Naive thymus-derived CD4-positive, alpha-beta T cell (primary cell): ENCODE data around the gene NFATC3. TPM values are rescaled to one million over a fixed set of nuclear protein-coding genes. Genes with fewer than 3 reads are reported as not detected.
A peak's percentile ranks its signal among the peaks of the same experiment; 100 is the strongest.

Source experiments
- ATAC-seq: fragments of 150-1000 bp; cut with Tn5 transposase; 2 replicates; pipeline ENCODE4 v1.10.0; 2021; ENCODE audit warnings: mild to moderate bottlenecking, moderate library complexity
- CTCF ChIA-PET: fragments of 350-600 bp; sonication (Branson Sonifier 250); formaldehyde crosslinking; loops from one replicate; lab custom pipeline; 2021; ENCODE audit warnings: antibody characterized with exemption; lab: Charles Lee
- POLR2A ChIA-PET: fragments of 350-600 bp; sonication (Branson Sonifier 250); formaldehyde crosslinking; loops from one replicate; lab custom pipeline; 2021; ENCODE audit warnings: antibody characterized with exemption, inconsistent platforms; lab: Charles Lee
- DNase-seq, 9 donors: peaks; one replicate each; pipeline versions ENCODE4 v3.0.0 to v3.0.0-alpha.2; 2020 to 2022; ENCODE audit warnings: mixed read lengths in 1 of 9
- H3K27ac ChIP-seq: one replicate; pipeline ENCODE4 v1.7.0; 2013; ENCODE audit warnings: mild to moderate bottlenecking, low read depth, low read length, moderate library complexity
- H3K27me3 ChIP-seq, 2 donors: one replicate each; pipeline ENCODE4 v1.7.0; 2013; ENCODE audit warnings: low read length in 2 of 2, mild to moderate bottlenecking in 2 of 2, moderate library complexity in 2 of 2; ENCODE audit not compliant: control insufficient read depth in 2 of 2, insufficient read depth in 2 of 2
- H3K36me3 ChIP-seq, 3 experiments: 1 replicate in 2 of 3; 2 replicates in 1 of 3; pipeline ENCODE4 v1.7.0; 2013; ENCODE audit warnings: low read length in 3 of 3, mild to moderate bottlenecking in 3 of 3, moderate library complexity in 1 of 3; ENCODE audit not compliant: insufficient read depth in 3 of 3, control insufficient read depth in 2 of 3
- H3K4me1 ChIP-seq, 2 donors: one replicate each; pipeline ENCODE4 v1.7.0; 2013; ENCODE audit warnings: low read length in 2 of 2, mild to moderate bottlenecking in 2 of 2, moderate library complexity in 1 of 2; ENCODE audit not compliant: control insufficient read depth in 2 of 2, insufficient read depth in 2 of 2
- H3K4me3 ChIP-seq: 2 replicates; pipeline ENCODE4 v1.7.0; 2013; ENCODE audit warnings: mild to moderate bottlenecking, low read length
- H3K9me3 ChIP-seq, 3 experiments: 1 replicate in 2 of 3; 2 replicates in 1 of 3; pipeline ENCODE4 v1.7.0; 2013; ENCODE audit warnings: low read length in 3 of 3; ENCODE audit not compliant: control insufficient read depth in 2 of 3
- H3K27ac Mint-ChIP-seq, 9 donors: one replicate each; pipeline ENCODE4 v1.8.0; 2020 to 2022; ENCODE audit warnings: mixed read lengths in 9 of 9, mild to moderate bottlenecking in 8 of 9, moderate library complexity in 5 of 9, inconsistent platforms in 2 of 9
- H3K27me3 Mint-ChIP-seq, 5 donors: one replicate each; pipeline ENCODE4 v1.8.0; 2021 to 2022; ENCODE audit warnings: mixed read lengths in 5 of 5, mild to moderate bottlenecking in 1 of 5
- H3K36me3 Mint-ChIP-seq, 5 donors: one replicate each; pipeline ENCODE4 v1.8.0; 2020 to 2022; ENCODE audit warnings: mixed read lengths in 5 of 5, mild to moderate bottlenecking in 3 of 5, inconsistent platforms in 1 of 5
- H3K4me1 Mint-ChIP-seq, 7 donors: one replicate each; pipeline ENCODE4 v1.8.0; 2020 to 2022; ENCODE audit warnings: mixed read lengths in 7 of 7, mild to moderate bottlenecking in 3 of 7, inconsistent platforms in 1 of 7
- H3K4me3 Mint-ChIP-seq, 10 donors: one replicate each; pipeline ENCODE4 v1.8.0; 2020 to 2022; ENCODE audit warnings: mild to moderate bottlenecking in 10 of 10, mixed read lengths in 10 of 10, moderate library complexity in 6 of 10, inconsistent platforms in 2 of 10
- H3K9me3 Mint-ChIP-seq, 11 donors: one replicate each; pipeline ENCODE4 v1.8.0; 2020 to 2022; ENCODE audit warnings: mixed read lengths in 11 of 11, mild to moderate bottlenecking in 4 of 11, inconsistent platforms in 1 of 11, moderate library complexity in 1 of 11
- intact Hi-C, 2 donors: fragments of 100-400 bp; cut with micrococcal nuclease; formaldehyde crosslinking; loops; one replicate each; pipeline ENCODE4 v1.15.1; 2023
- polyA plus RNA-seq, 2 donors: library from polyadenylated mRNA; unstranded; fragments of 300-500 nt; fragmentation: Illumina TruSeq; gene quantifications; one replicate each; pipeline ENCODE4 v1.2.3, GENCODE V29; 2021
- total RNA-seq, 6 experiments: library from RNA in 5 of 6; stranded (reverse) in 5 of 6; gene quantifications; 1 replicate in 5 of 6; 2 replicates in 1 of 6; pipeline ENCODE4 v1.2.3 and lab custom pipeline; 2021 to 2026

Gene NFATC3
- total and polyA plus RNA-seq, 7 experiments from 2014 or later, result 75.8 to 151 (median 121) TPM

- H3K27ac ChIP-seq, result peak overlapping the region; percentile 83
- ATAC-seq, result no peak
These were observed 184.6 kb downstream of the NFATC3 start for GRCh38 chr16:68269793-68270192.

GRCh38 chr16:68270353-68270752 lies 185.2 kb downstream of the NFATC3 start:
- ATAC-seq (no peak), DNase-seq (peak in 1 of 9 donors; percentile 47)
- intact Hi-C loops, result no loop called here
- Mint-ChIP-seq H3K36me3 (peaks cover 4 to 47% (median 27%) of the 10 kb centered on the region in 5 donors), H3K27me3 (no peaks in the 10 kb centered on the region), H3K27ac (peak overlapping the region; percentile 93 to 98 (median 95)), H3K9me3 (no peaks in the 10 kb centered on the region), H3K4me3 (peak overlapping the region in 8 of 10 donors; percentile 29 to 100 (median 63)), H3K4me1 (peaks cover 51 to 94% (median 87%) of the 10 kb centered on the region in 7 donors)
- Histone ChIP-seq H3K4me3 (no peak overlapping the region), H3K36me3 (peaks cover 0 to 29% (median 10%) of the 10 kb centered on the region in 3 experiments), H3K4me1 (peaks cover 58 to 79% of the 10 kb centered on the region in 2 donors), H3K27ac (peak overlapping the region; percentile 83), H3K27me3 (no peaks in the 10 kb centered on the region), H3K9me3 (no peaks in the 10 kb centered on the region)
- ChIA-PET POLR2A (interaction anchor here (1.0 to 25.4 kb wide), 5 partner anchors 9 to 41 kb away, joined by 3 to 531 read pairs (median 9); partner anchors contain the start of genes PRMT7 and SLC7A6OS), CTCF (interaction anchor here (0.6 to 27.4 kb wide), 6 partner anchors 9 to 453 kb away, joined by 3 to 317 read pairs (median 5); partner anchors contain the start of gene SLC7A6)

More at GRCh38 chr16:68269793-68270192, 184.6 kb downstream of the NFATC3 start:
- Histone ChIP-seq H3K4me3 (no peak overlapping the region), H3K4me1 (peaks cover 53 to 73% of the 10 kb centered on the region in 2 donors), H3K27me3 (no peaks in the 10 kb centered on the region), H3K36me3 (peaks cover 0 to 27% (median 7%) of the 10 kb centered on the region in 3 experiments), H3K9me3 (no peaks in the 10 kb centered on the region)
- POLR2A ChIA-PET, result interaction anchor here (0.6 to 25.4 kb wide), 6 partner anchors 9 to 42 kb away, joined by 3 to 531 read pairs (median 4); partner anchors contain the start of genes PRMT7 and SLC7A6OS
- Mint-ChIP-seq H3K4me1 (peaks cover 53 to 93% (median 86%) of the 10 kb centered on the region in 7 donors), H3K27me3 (no peaks in the 10 kb centered on the region), H3K9me3 (no peaks in the 10 kb centered on the region), H3K36me3 (peaks cover 4 to 46% (median 27%) of the 10 kb centered on the region in 5 donors), H3K27ac (peak overlapping the region; percentile 93 to 98 (median 95)), H3K4me3 (peak overlapping the region in 9 of 10 donors; percentile 56 to 100 (median 72))
- CTCF ChIA-PET, result interaction anchor here (0.8 to 1.6 kb wide), 4 partner anchors 11 to 57 kb away, joined by 3 to 5 read pairs (median 4); partner anchors contain the start of genes PRMT7 and SLC7A6OS
- DNase-seq, result no peak
- intact Hi-C loops, result no loop called here

- DNase-seq, result peak in 8 of 9 donors; percentile 35 to 89 (median 84)
- intact Hi-C loops, result loop anchor here in 1 of 2 donors (1.0 kb wide), 1 partner anchor 9 kb away; no protein-coding TSS in a partner anchor
These were observed 187.5 kb downstream of the NFATC3 start for GRCh38 chr16:68272507-68273209.

GRCh38 chr16:68273459-68273858 lies 188.3 kb downstream of the NFATC3 start:
- Mint-ChIP-seq H3K9me3 (peaks cover 0 to 2% (median 0%) of the 10 kb centered on the region in 11 donors), H3K27ac (peak overlapping the region; percentile 94 to 98 (median 97)), H3K27me3 (no peaks in the 10 kb centered on the region), H3K4me1 (peaks cover 39 to 89% (median 80%) of the 10 kb centered on the region in 7 donors), H3K36me3 (peaks cover 4 to 45% (median 30%) of the 10 kb centered on the region in 5 donors), H3K4me3 (peak overlapping the region; percentile 57 to 100 (median 81))
- no peak for DNase-seq
- no peaks in the 10 kb centered on the region for H3K9me3 ChIP-seq
- ChIA-PET POLR2A (interaction anchor here (1.5 to 25.4 kb wide), 6 partner anchors 7 to 52 kb away, joined by 4 to 531 read pairs (median 24); partner anchors contain the start of genes PRMT7, SLC7A6 and SLC7A6OS), CTCF (interaction anchor here (1.0 to 27.4 kb wide), 7 partner anchors 11 to 202 kb away, joined by 3 to 317 read pairs (median 19); partner anchors contain the start of genes PRMT7, SLC7A6 and SLC7A6OS)
- intact Hi-C loops, result loop anchor here in 1 of 2 donors (1.0 kb wide), 1 partner anchor 8 kb away; no protein-coding TSS in a partner anchor
- H3K4me1 ChIP-seq, result peaks cover 57 to 84% of the 10 kb centered on the region in 2 donors
- peaks cover 0 to 25% (median 10%) of the 10 kb centered on the region in 3 experiments for H3K36me3 ChIP-seq
- H3K4me3 ChIP-seq, result peak overlapping the region; percentile 15
- no peak for ATAC-seq
- peak overlapping the region; percentile 83 for H3K27ac ChIP-seq
- H3K27me3 ChIP-seq, result no peaks in the 10 kb centered on the region

More at GRCh38 chr16:68272507-68273209, 187.5 kb downstream of the NFATC3 start:
- Mint-ChIP-seq H3K36me3 (peaks cover 4 to 50% (median 35%) of the 10 kb centered on the region in 5 donors), H3K9me3 (peaks cover 0 to 2% (median 0%) of the 10 kb centered on the region in 11 donors), H3K27me3 (no peaks in the 10 kb centered on the region), H3K27ac (peak overlapping the region; percentile 94 to 98 (median 97)), H3K4me1 (peaks cover 44 to 93% (median 87%) of the 10 kb centered on the region in 7 donors), H3K4me3 (peak overlapping the region; percentile 57 to 100 (median 81))
- H3K4me1 ChIP-seq, result peaks cover 64 to 87% of the 10 kb centered on the region in 2 donors
- ATAC-seq, result peak; percentile 59
- H3K4me3 ChIP-seq, result peak overlapping the region; percentile 15
- peak overlapping the region; percentile 83 for H3K27ac ChIP-seq
- peaks cover 0 to 26% (median 10%) of the 10 kb centered on the region in 3 experiments for H3K36me3 ChIP-seq
- H3K27me3 ChIP-seq, result no peaks in the 10 kb centered on the region
- POLR2A ChIA-PET, result interaction anchor here (0.7 to 25.4 kb wide), 6 partner anchors 8 to 44 kb away, joined by 3 to 531 read pairs (median 21); partner anchors contain the start of genes PRMT7, SLC7A6 and SLC7A6OS
- CTCF ChIA-PET, result interaction anchor here (0.7 to 27.4 kb wide), 7 partner anchors 11 to 251 kb away, joined by 3 to 317 read pairs (median 5); partner anchors contain the start of genes PRMT7, SLC7A6 and SLC7A6OS
- H3K9me3 ChIP-seq, result no peaks in the 10 kb centered on the region

- DNase-seq, result no peak
- peaks cover 4 to 45% (median 30%) of the 10 kb centered on the region in 5 donors for H3K36me3 Mint-ChIP-seq
- H3K4me3 ChIP-seq, result no peak overlapping the region
- POLR2A ChIA-PET, result interaction anchor here (0.6 to 25.4 kb wide), 5 partner anchors 10 to 52 kb away, joined by 4 to 531 read pairs (median 22); partner anchors contain the start of genes PRMT7, SLC7A6 and SLC7A6OS
- H3K27ac Mint-ChIP-seq, result peak overlapping the region; percentile 76 to 98 (median 97)
- peaks cover 0 to 25% (median 10%) of the 10 kb centered on the region in 3 experiments for H3K36me3 ChIP-seq
- H3K27me3 Mint-ChIP-seq, result no peaks in the 10 kb centered on the region
- H3K9me3 Mint-ChIP-seq, result peaks cover 0 to 2% (median 0%) of the 10 kb centered on the region in 11 donors
- H3K9me3 ChIP-seq, result no peaks in the 10 kb centered on the region
- peaks cover 39 to 87% (median 79%) of the 10 kb centered on the region in 7 donors for H3K4me1 Mint-ChIP-seq
- peaks cover 57 to 83% of the 10 kb centered on the region in 2 donors for H3K4me1 ChIP-seq
- ATAC-seq, result no peak
- peak overlapping the region; percentile 54 to 100 (median 79) for H3K4me3 Mint-ChIP-seq
- H3K27ac ChIP-seq, result peak overlapping the region; percentile 83
- H3K27me3 ChIP-seq, result no peaks in the 10 kb centered on the region
- intact Hi-C loops, result loop anchor here in 1 of 2 donors (1.0 kb wide), 1 partner anchor 7 kb away; no protein-coding TSS in a partner anchor
- CTCF ChIA-PET, result interaction anchor here (3.9 to 27.4 kb wide), 2 partner anchors 11 to 13 kb away, joined by 32 to 317 read pairs; partner anchors contain the start of gene SLC7A6
These were observed 188.7 kb downstream of the NFATC3 start for GRCh38 chr16:68273896-68274295.
